Right renal pelvis (tissue), 4 donors: ENCODE results near the gene ADAMTS17. TPM values are rescaled to one million over a fixed set of nuclear protein-coding genes. Genes with fewer than 3 reads are reported as not detected.
"Not testable (repeated sequence)": the region's sequence is repeated elsewhere in the genome, so short reads cannot be mapped to it uniquely, and the experiment has no call there.

Source experiments
- DNase-seq, 4 donors: peaks; one replicate each; pipeline ENCODE4 v3.0.0-alpha.2; 2013; ENCODE audit warnings: low read depth in 4 of 4, low spot score in 3 of 4, missing footprints in 1 of 4
- polyA plus RNA-seq, 4 donors: library from polyadenylated mRNA; unstranded; fragments of 120-200 nt; gene quantifications; one replicate each; pipeline ENCODE4 v1.2.1, GENCODE V29; 2013; ENCODE audit not compliant: insufficient read length in 4 of 4

Gene ADAMTS17
- polyA plus RNA-seq, 4 donors: 1.9 to 3.4 (median 2.6) TPM

- no peak for DNase-seq
Measured at GRCh38 chr15:99984491-99985243, 357.1 kb downstream of the ADAMTS17 start.

- no peak for DNase-seq
Measured at GRCh38 chr15:99983886-99984286, 357.9 kb downstream of the ADAMTS17 start.

GRCh38 chr15:99983171-99983885, 358.4 kb downstream of the ADAMTS17 start:
- peak in 1 of 4 donors; percentile 37 for DNase-seq

- no peak for DNase-seq
Measured at GRCh38 chr15:99982662-99983061, 359.1 kb downstream of the ADAMTS17 start.

GRCh38 chr15:99981839-99982658, 359.7 kb downstream of the ADAMTS17 start:
- DNase-seq: no peak

GRCh38 chr15:99981191-99981647, 360.6 kb downstream of the ADAMTS17 start:
- no peak for DNase-seq

- DNase-seq: no peak
Measured at GRCh38 chr15:99980752-99981151, 361.0 kb downstream of the ADAMTS17 start.

- DNase-seq: not testable (repeated sequence)
Measured at GRCh38 chr15:99979886-99980285, 361.9 kb downstream of the ADAMTS17 start.

GRCh38 chr15:99979371-99979770, 362.4 kb downstream of the ADAMTS17 start:
- DNase-seq: no peak

- DNase-seq: no peak
Measured at GRCh38 chr15:99978426-99978825, 363.3 kb downstream of the ADAMTS17 start.

GRCh38 chr15:99977929-99978328, 363.8 kb downstream of the ADAMTS17 start:
- DNase-seq: no peak

GRCh38 chr15:99976811-99977271, 364.9 kb downstream of the ADAMTS17 start:
- DNase-seq: no peak

- DNase-seq: no peak
Measured at GRCh38 chr15:99976000-99976399, 365.8 kb downstream of the ADAMTS17 start.

GRCh38 chr15:99974246-99974645, 367.5 kb downstream of the ADAMTS17 start:
- DNase-seq: no peak

GRCh38 chr15:99973351-99973750, 368.4 kb downstream of the ADAMTS17 start:
- DNase-seq: no peak

GRCh38 chr15:99970891-99971430, 370.8 kb downstream of the ADAMTS17 start:
- no peak for DNase-seq

GRCh38 chr15:99969261-99969920, 372.4 kb downstream of the ADAMTS17 start:
- no peak for DNase-seq

- no peak for DNase-seq
Measured at GRCh38 chr15:99967841-99968371, 373.9 kb downstream of the ADAMTS17 start.

- DNase-seq: no peak
Measured at GRCh38 chr15:99966815-99967214, 375.0 kb downstream of the ADAMTS17 start.

GRCh38 chr15:99965376-99965775, 376.4 kb downstream of the ADAMTS17 start:
- DNase-seq: no peak
